ENCODE data around the gene NCAM1. TPM values are rescaled to one million over a fixed set of nuclear protein-coding genes. Genes with fewer than 3 reads are reported as not detected.

NCAM1 gene
- total RNA-seq, 1 experiment from 2014 or later: 5.9 TPM

GRCh38 chr11:113195728-113196127 lies 234.5 kb downstream of the NCAM1 start:
- TF ChIP-seq ZBTB21 (CRISPR knock-in tag; IDR thresholded peaks at IDR 0.05; ENCODE audit: borderline replicate concordance) (no peak), FOXP1 (CRISPR knock-in tag; IDR thresholded peaks at IDR 0.05; ENCODE audit: borderline replicate concordance) (no peak), KAT7 (CRISPR knock-in tag; IDR thresholded peaks at IDR 0.05; ENCODE audit: borderline replicate concordance) (no peak), ELF4 (CRISPR knock-in tag; IDR thresholded peaks at IDR 0.05; ENCODE audit: low read depth) (no peak), ZNF532 (CRISPR knock-in tag; IDR thresholded peaks at IDR 0.05; ENCODE audit: borderline replicate concordance) (no peak), ESRRA (CRISPR knock-in tag; IDR thresholded peaks at IDR 0.05; ENCODE audit: borderline replicate concordance) (no peak), MAX (CRISPR knock-in tag; IDR thresholded peaks at IDR 0.05) (no peak), ZNF317 (CRISPR knock-in tag; IDR thresholded peaks at IDR 0.05; ENCODE audit: borderline replicate concordance, low read depth) (no peak), ATF6 (CRISPR knock-in tag; IDR thresholded peaks at IDR 0.05) (no peak), EMX1 (CRISPR knock-in tag; IDR thresholded peaks at IDR 0.05) (no peak), CBFB (CRISPR knock-in tag; IDR thresholded peaks at IDR 0.05; ENCODE audit: low read depth) (no peak)
- TF ChIP-seq, protein P1, sequence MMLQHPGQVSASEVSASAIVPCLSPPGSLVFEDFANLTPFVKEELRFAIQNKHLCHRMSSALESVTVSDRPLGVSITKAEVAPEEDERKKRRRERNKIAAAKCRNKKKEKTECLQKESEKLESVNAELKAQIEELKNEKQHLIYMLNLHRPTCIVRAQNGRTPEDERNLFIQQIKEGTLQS (CRISPR knock-in tag; conservative IDR thresholded peaks at IDR 0.05): no peak
- TF ChIP-seq, protein P2, sequence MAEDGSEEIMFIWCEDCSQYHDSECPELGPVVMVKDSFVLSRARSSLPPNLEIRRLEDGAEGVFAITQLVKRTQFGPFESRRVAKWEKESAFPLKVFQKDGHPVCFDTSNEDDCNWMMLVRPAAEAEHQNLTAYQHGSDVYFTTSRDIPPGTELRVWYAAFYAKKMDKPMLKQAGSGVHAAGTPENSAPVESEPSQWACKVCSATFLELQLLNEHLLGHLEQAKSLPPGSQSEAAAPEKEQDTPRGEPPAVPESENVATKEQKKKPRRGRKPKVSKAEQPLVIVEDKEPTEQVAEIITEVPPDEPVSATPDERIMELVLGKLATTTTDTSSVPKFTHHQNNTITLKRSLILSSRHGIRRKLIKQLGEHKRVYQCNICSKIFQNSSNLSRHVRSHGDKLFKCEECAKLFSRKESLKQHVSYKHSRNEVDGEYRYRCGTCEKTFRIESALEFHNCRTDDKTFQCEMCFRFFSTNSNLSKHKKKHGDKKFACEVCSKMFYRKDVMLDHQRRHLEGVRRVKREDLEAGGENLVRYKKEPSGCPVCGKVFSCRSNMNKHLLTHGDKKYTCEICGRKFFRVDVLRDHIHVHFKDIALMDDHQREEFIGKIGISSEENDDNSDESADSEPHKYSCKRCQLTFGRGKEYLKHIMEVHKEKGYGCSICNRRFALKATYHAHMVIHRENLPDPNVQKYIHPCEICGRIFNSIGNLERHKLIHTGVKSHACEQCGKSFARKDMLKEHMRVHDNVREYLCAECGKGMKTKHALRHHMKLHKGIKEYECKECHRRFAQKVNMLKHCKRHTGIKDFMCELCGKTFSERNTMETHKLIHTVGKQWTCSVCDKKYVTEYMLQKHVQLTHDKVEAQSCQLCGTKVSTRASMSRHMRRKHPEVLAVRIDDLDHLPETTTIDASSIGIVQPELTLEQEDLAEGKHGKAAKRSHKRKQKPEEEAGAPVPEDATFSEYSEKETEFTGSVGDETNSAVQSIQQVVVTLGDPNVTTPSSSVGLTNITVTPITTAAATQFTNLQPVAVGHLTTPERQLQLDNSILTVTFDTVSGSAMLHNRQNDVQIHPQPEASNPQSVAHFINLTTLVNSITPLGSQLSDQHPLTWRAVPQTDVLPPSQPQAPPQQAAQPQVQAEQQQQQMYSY (CRISPR knock-in tag; IDR thresholded peaks at IDR 0.05): no peak
- TF ChIP-seq, protein P3, sequence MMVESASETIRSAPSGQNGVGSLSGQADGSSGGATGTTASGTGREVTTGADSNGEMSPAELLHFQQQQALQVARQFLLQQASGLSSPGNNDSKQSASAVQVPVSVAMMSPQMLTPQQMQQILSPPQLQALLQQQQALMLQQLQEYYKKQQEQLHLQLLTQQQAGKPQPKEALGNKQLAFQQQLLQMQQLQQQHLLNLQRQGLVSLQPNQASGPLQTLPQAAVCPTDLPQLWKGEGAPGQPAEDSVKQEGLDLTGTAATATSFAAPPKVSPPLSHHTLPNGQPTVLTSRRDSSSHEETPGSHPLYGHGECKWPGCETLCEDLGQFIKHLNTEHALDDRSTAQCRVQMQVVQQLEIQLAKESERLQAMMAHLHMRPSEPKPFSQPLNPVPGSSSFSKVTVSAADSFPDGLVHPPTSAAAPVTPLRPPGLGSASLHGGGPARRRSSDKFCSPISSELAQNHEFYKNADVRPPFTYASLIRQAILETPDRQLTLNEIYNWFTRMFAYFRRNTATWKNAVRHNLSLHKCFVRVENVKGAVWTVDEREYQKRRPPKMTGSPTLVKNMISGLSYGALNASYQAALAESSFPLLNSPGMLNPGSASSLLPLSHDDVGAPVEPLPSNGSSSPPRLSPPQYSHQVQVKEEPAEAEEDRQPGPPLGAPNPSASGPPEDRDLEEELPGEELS (CRISPR knock-in tag; IDR thresholded peaks at IDR 0.05): no peak
- TF ChIP-seq, protein P4, sequence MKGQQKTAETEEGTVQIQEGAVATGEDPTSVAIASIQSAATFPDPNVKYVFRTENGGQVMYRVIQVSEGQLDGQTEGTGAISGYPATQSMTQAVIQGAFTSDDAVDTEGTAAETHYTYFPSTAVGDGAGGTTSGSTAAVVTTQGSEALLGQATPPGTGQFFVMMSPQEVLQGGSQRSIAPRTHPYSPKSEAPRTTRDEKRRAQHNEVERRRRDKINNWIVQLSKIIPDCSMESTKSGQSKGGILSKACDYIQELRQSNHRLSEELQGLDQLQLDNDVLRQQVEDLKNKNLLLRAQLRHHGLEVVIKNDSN (CRISPR knock-in tag; IDR thresholded peaks at IDR 0.05): no peak
- TF ChIP-seq, protein P5, sequence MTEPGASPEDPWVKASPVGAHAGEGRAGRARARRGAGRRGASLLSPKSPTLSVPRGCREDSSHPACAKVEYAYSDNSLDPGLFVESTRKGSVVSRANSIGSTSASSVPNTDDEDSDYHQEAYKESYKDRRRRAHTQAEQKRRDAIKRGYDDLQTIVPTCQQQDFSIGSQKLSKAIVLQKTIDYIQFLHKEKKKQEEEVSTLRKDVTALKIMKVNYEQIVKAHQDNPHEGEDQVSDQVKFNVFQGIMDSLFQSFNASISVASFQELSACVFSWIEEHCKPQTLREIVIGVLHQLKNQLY (CRISPR knock-in tag; IDR thresholded peaks at IDR 0.05): no peak
- TF ChIP-seq, protein P6, sequence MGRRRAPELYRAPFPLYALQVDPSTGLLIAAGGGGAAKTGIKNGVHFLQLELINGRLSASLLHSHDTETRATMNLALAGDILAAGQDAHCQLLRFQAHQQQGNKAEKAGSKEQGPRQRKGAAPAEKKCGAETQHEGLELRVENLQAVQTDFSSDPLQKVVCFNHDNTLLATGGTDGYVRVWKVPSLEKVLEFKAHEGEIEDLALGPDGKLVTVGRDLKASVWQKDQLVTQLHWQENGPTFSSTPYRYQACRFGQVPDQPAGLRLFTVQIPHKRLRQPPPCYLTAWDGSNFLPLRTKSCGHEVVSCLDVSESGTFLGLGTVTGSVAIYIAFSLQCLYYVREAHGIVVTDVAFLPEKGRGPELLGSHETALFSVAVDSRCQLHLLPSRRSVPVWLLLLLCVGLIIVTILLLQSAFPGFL (CRISPR knock-in tag; IDR thresholded peaks at IDR 0.05; ENCODE audit: borderline replicate concordance): no peak
- Mint-ChIP-seq H3K9me3 (no peaks in the 10 kb centered on the region), H3K27ac (no peak overlapping the region), H3K27me3 (ENCODE audit: low read depth) (no peaks in the 10 kb centered on the region; the same call in 1 of the 2 replicates), H3K4me1 (peaks cover 15% of the 10 kb centered on the region), H3K4me3 (no peak overlapping the region), H3K36me3 (no peaks in the 10 kb centered on the region)
- ChIA-PET CTCF (no interaction called here), POLR2A (no interaction called here)
- DNase-seq (ENCODE audit: low spot score) (no peak), ATAC-seq (no peak)
